Measurements from ENCODE around the gene TP63. TPM values are rescaled to one million over a fixed set of nuclear protein-coding genes. Genes with fewer than 3 reads are reported as not detected.

The TP63 gene
- total and polyA plus RNA-seq, 7 experiments from 2014 or later = 0.11 to 0.97 (median 0.20) TPM; not detected in 4

DNA sequence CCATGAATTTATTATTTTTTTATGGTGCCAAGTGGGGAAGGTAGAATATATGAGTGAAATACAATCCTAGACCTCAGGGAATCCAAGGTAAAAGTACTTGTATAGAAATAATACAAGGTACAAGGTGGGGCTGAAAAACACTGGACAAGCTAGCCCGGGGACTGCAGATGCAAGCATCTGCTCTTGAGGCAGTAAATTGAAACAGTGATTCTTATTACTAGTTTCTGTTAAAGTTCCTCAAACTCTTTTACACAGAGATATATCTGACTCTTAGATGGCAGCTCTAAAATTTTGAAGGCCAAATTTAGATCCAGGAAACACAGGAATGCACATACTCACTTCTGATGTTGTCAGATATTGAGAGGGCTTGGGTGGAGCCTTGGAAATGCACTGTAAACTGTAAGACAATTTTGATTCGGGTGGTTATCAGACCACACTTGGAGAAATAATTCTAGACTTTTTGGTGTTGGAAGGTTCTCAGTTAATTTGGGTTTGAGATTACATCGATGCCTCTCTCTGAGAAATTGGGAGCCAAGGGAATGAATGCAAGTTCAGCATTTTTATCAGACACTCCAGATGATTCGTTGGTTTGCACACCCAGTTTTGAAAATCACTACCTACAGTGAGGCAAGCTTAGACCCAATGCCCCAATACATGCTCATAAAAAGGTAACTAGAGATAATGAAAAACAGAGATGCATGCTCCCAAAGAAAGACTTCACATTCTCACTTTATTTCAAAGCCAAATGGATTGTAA, 7.3 kb downstream of the TP63 start:
- POLR2A ChIA-PET = no interaction called here
- no peaks in the 10 kb centered on the region for H3K36me3 ChIP-seq (ENCODE audit: control insufficient read depth in 2 of 3, insufficient read depth in 3 of 3, low read length in 3 of 3)
- H3K27ac ChIP-seq (ENCODE audit: low read depth, low read length) = no peak overlapping the region
- Mint-ChIP-seq H3K27ac (no peak overlapping the region), H3K27me3 (no peaks in the 10 kb centered on the region), H3K4me1 (peaks cover 0 to 5% (median 0%) of the 10 kb centered on the region in 7 donors), H3K36me3 (no peaks in the 10 kb centered on the region), H3K4me3 (no peak overlapping the region), H3K9me3 (peaks cover 0 to 4% (median 0%) of the 10 kb centered on the region in 11 donors)
- no peaks in the 10 kb centered on the region for H3K9me3 ChIP-seq (ENCODE audit: control insufficient read depth in 2 of 3, low read length in 3 of 3)
- no peak overlapping the region for H3K4me3 ChIP-seq (ENCODE audit: low read length)
- DNase-seq = no peak
- intact Hi-C loops (cut with micrococcal nuclease) = no loop called here
- ATAC-seq = no peak
- CTCF ChIA-PET = no interaction called here
- H3K4me1 ChIP-seq (ENCODE audit: control insufficient read depth in 2 of 2, insufficient read depth in 2 of 2, low read length in 2 of 2) = peaks cover 0 to 4% of the 10 kb centered on the region in 2 donors
- H3K27me3 ChIP-seq (ENCODE audit: control insufficient read depth in 2 of 2, insufficient read depth in 2 of 2, low read length in 2 of 2) = no peaks in the 10 kb centered on the region

DNA sequence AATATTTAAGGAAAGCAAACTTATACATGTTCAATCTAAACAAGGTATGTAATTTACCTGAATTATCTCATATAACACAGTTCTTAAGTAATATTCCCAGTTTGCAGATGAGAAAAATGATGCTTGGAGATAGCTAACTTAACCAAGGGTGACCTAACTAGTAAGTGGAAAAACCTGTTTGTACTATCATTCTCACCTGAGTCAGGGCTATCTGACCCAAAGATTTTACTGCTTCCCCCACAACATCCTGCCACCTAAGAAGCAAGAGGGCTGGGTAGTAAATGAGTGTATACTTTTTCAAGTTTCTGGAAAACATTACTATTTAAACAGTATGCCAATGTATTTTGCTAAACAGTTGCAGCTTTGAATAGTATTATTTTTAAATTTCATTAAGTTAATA, 10.6 kb downstream of the TP63 start:
- no peak overlapping the region for H3K4me3 ChIP-seq (ENCODE audit: low read length)
- no peak overlapping the region for H3K27ac Mint-ChIP-seq
- CTCF ChIA-PET = no interaction called here

DNA sequence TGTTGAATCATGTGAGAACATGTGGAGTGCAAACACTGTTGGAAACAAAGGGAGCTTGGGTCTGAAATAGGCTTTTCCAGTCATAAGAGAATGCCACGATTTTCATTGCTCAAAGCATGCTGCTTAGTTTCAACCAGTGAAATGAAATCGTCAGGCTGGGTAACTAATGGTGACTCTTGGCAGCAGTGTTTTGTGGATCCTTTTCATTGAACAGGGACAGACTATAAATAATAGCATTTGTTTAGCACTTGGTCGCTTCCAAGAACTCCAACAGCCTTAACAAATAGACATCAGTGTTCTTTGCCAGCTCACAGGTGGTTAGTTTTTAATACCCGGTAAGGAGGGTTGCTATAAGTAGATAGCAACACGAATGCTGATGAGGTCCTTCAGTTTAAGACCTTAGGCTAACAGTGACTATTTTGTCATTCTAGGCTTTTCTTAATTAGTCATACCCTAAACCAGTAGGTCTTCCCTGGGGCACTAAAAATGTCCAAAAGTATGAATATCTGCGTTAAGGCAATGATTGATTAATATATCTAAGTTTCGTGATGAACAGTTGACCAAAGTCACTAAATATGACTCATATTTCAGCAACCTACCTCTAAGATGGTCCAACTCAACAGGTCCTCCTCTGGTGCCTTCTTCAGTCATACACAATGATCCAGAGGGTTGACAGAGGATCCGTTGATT, 15.8 kb downstream of the TP63 start:
- no peaks in the 10 kb centered on the region for H3K27me3 ChIP-seq (ENCODE audit: control insufficient read depth in 2 of 2, insufficient read depth in 2 of 2, low read length in 2 of 2)
- DNase-seq (no peak), ATAC-seq (no peak)
- intact Hi-C loops (cut with micrococcal nuclease) = no loop called here
- Mint-ChIP-seq H3K9me3 (peaks cover 0 to 19% (median 5%) of the 10 kb centered on the region in 11 donors), H3K27ac (no peak overlapping the region), H3K36me3 (peaks cover 0 to 6% (median 2%) of the 10 kb centered on the region in 5 donors), H3K4me1 (no peaks in the 10 kb centered on the region), H3K27me3 (no peaks in the 10 kb centered on the region), H3K4me3 (no peak overlapping the region)
- CTCF ChIA-PET = no interaction called here
- H3K4me1 ChIP-seq (ENCODE audit: control insufficient read depth in 2 of 2, insufficient read depth in 2 of 2, low read length in 2 of 2) = no peaks in the 10 kb centered on the region
- no peaks in the 10 kb centered on the region for H3K36me3 ChIP-seq (ENCODE audit: control insufficient read depth in 2 of 3, insufficient read depth in 3 of 3, low read length in 3 of 3)
- no peaks in the 10 kb centered on the region for H3K9me3 ChIP-seq (ENCODE audit: control insufficient read depth in 2 of 3, low read length in 3 of 3)
- POLR2A ChIA-PET = no interaction called here
- H3K27ac ChIP-seq (ENCODE audit: low read depth, low read length) = no peak overlapping the region
- H3K4me3 ChIP-seq (ENCODE audit: low read length) = no peak overlapping the region

More for the DNA sequence above, 10.6 kb downstream of the TP63 start:
- Mint-ChIP-seq H3K4me3 (no peak overlapping the region), H3K9me3 (peaks cover 0 to 9% (median 0%) of the 10 kb centered on the region in 11 donors), H3K4me1 (peaks cover 0 to 5% (median 0%) of the 10 kb centered on the region in 7 donors), H3K27me3 (no peaks in the 10 kb centered on the region), H3K36me3 (no peaks in the 10 kb centered on the region)
- DNase-seq (no peak), ATAC-seq (no peak)
- H3K27ac ChIP-seq (ENCODE audit: low read depth, low read length) = no peak overlapping the region
- intact Hi-C loops (cut with micrococcal nuclease) = no loop called here
- no peaks in the 10 kb centered on the region for H3K9me3 ChIP-seq (ENCODE audit: control insufficient read depth in 2 of 3, low read length in 3 of 3)
- H3K4me1 ChIP-seq (ENCODE audit: control insufficient read depth in 2 of 2, insufficient read depth in 2 of 2, low read length in 2 of 2) = peaks cover 0 to 4% of the 10 kb centered on the region in 2 donors
- H3K36me3 ChIP-seq (ENCODE audit: control insufficient read depth in 2 of 3, insufficient read depth in 3 of 3, low read length in 3 of 3) = no peaks in the 10 kb centered on the region
- POLR2A ChIA-PET = no interaction called here
- no peaks in the 10 kb centered on the region for H3K27me3 ChIP-seq (ENCODE audit: control insufficient read depth in 2 of 2, insufficient read depth in 2 of 2, low read length in 2 of 2)

DNA sequence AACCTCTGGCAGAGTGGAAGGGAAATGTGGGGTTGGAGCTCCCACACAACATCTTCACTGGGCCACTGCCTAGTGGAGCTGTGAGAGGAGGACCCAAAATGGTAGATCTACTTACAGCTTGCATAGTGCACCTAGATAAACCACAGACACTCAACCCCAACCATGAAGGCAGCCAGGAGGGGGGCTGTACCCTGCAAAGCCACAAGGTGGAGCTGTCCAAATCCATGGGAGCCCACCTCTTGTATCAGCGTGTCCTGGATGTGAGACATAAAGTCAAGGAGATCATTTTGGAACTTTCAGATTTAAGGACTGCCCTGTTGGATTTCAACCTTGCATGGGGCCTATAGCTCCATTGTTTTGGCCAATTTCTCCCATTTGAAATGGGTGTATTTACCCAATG, 20.9 kb downstream of the TP63 start:
- Mint-ChIP-seq H3K4me1 (no peaks in the 10 kb centered on the region), H3K9me3 (peaks cover 0 to 32% (median 16%) of the 10 kb centered on the region in 11 donors), H3K4me3 (no peak overlapping the region), H3K36me3 (peaks cover 2 to 10% (median 5%) of the 10 kb centered on the region in 5 donors), H3K27ac (no peak overlapping the region), H3K27me3 (peaks cover 0 to 3% (median 0%) of the 10 kb centered on the region in 5 donors)
- ATAC-seq (no peak), DNase-seq (no peak)
- H3K36me3 ChIP-seq (ENCODE audit: control insufficient read depth in 2 of 3, insufficient read depth in 3 of 3, low read length in 3 of 3) = no peaks in the 10 kb centered on the region
- ChIA-PET CTCF (interaction anchor here (0.6 to 1.4 kb wide), 2 partner anchors 379 to 1948 kb away, joined by 3 read pairs; no protein-coding TSS in a partner anchor), POLR2A (no interaction called here)
- H3K4me1 ChIP-seq (ENCODE audit: control insufficient read depth in 2 of 2, insufficient read depth in 2 of 2, low read length in 2 of 2) = no peaks in the 10 kb centered on the region
- no peak overlapping the region for H3K4me3 ChIP-seq (ENCODE audit: low read length)
- intact Hi-C loops (cut with micrococcal nuclease) = no loop called here
- no peak overlapping the region for H3K27ac ChIP-seq (ENCODE audit: low read depth, low read length)
- H3K9me3 ChIP-seq (ENCODE audit: control insufficient read depth in 2 of 3, low read length in 3 of 3) = no peaks in the 10 kb centered on the region
- H3K27me3 ChIP-seq (ENCODE audit: control insufficient read depth in 2 of 2, insufficient read depth in 2 of 2, low read length in 2 of 2) = no peaks in the 10 kb centered on the region

DNA sequence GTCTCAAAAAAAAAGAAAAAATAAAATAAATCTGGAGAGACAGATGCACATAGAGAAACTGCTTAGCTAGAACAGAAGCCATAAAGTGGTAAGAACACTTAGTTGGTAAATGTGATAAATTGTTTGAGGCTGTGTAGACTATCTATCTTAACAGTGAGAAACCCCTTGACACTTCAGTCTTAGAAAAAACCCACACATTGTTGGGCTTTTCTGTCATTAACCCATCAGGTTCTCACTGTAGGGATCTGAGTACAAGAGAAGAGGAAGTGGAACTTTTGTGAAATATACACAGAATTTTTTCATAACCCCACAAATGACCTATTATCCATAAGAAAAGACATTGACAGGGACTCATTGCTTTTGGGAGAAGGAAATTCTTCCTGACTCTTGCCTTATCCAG, 24.4 kb downstream of the TP63 start:
- Histone ChIP-seq H3K4me1 (ENCODE audit: control insufficient read depth in 2 of 2, insufficient read depth in 2 of 2, low read length in 2 of 2) (no peaks in the 10 kb centered on the region), H3K4me3 (ENCODE audit: low read length) (no peak overlapping the region), H3K27ac (ENCODE audit: low read depth, low read length) (no peak overlapping the region), H3K9me3 (ENCODE audit: control insufficient read depth in 2 of 3, low read length in 3 of 3) (no peaks in the 10 kb centered on the region), H3K27me3 (ENCODE audit: control insufficient read depth in 2 of 2, insufficient read depth in 2 of 2, low read length in 2 of 2) (no peaks in the 10 kb centered on the region), H3K36me3 (ENCODE audit: control insufficient read depth in 2 of 3, insufficient read depth in 3 of 3, low read length in 3 of 3) (no peaks in the 10 kb centered on the region)
- Mint-ChIP-seq H3K4me1 (no peaks in the 10 kb centered on the region), H3K36me3 (peaks cover 0 to 8% (median 5%) of the 10 kb centered on the region in 5 donors), H3K27ac (no peak overlapping the region), H3K4me3 (no peak overlapping the region), H3K27me3 (peaks cover 0 to 8% (median 0%) of the 10 kb centered on the region in 5 donors), H3K9me3 (peaks cover 0 to 35% (median 15%) of the 10 kb centered on the region in 11 donors)
- intact Hi-C loops (cut with micrococcal nuclease) = no loop called here
- DNase-seq (no peak), ATAC-seq (no peak)
- ChIA-PET CTCF (no interaction called here), POLR2A (no interaction called here)

DNA sequence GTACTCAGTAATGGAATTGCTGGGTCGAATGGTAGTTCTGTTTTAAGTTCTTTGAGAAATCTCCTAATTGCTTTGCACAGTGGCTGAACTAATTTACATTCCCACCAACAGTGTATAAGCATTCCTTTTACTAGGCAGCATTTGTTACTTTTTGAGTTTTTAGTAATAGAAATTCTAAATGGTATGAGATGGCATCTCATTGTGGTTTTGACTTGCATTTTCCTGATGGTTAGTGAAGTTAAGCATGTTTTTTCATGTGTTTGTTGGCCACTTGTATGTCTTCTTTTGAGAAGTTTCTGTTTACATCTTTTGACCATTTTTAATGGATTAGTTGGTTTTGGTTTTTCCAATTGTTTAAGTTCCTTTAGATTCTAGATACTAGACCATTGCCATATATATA, 28.4 kb downstream of the TP63 start:
- POLR2A ChIA-PET = no interaction called here
- CTCF ChIA-PET = no interaction called here
- no peaks in the 10 kb centered on the region for H3K9me3 ChIP-seq (ENCODE audit: control insufficient read depth in 2 of 3, low read length in 3 of 3)
- ATAC-seq = no peak
- no peak overlapping the region for H3K4me3 Mint-ChIP-seq
- no peaks in the 10 kb centered on the region for H3K4me1 Mint-ChIP-seq
- intact Hi-C loops (cut with micrococcal nuclease) = no loop called here
- H3K36me3 ChIP-seq (ENCODE audit: control insufficient read depth in 2 of 3, insufficient read depth in 3 of 3, low read length in 3 of 3) = no peaks in the 10 kb centered on the region
- no peak overlapping the region for H3K27ac Mint-ChIP-seq
- DNase-seq = no peak
- H3K36me3 Mint-ChIP-seq = peaks cover 2 to 5% (median 4%) of the 10 kb centered on the region in 5 donors
- no peaks in the 10 kb centered on the region for H3K27me3 ChIP-seq (ENCODE audit: control insufficient read depth in 2 of 2, insufficient read depth in 2 of 2, low read length in 2 of 2)
- H3K27ac ChIP-seq (ENCODE audit: low read depth, low read length) = no peak overlapping the region
- no peaks in the 10 kb centered on the region for H3K4me1 ChIP-seq (ENCODE audit: control insufficient read depth in 2 of 2, insufficient read depth in 2 of 2, low read length in 2 of 2)
- H3K9me3 Mint-ChIP-seq = peaks cover 0 to 27% (median 13%) of the 10 kb centered on the region in 11 donors
- peaks cover 0 to 11% (median 8%) of the 10 kb centered on the region in 5 donors for H3K27me3 Mint-ChIP-seq
- no peak overlapping the region for H3K4me3 ChIP-seq (ENCODE audit: low read length)
